K562 (cell line): ENCODE results near the gene YPEL3. TPM values are rescaled to one million over a fixed set of nuclear protein-coding genes. Genes with fewer than 3 reads are reported as not detected.
A peak's percentile ranks its signal among the peaks of the same experiment; 100 is the strongest.

ENCODE experiments used
- BRF2 ChIP-seq: IDR thresholded peaks from 3 replicates; pipeline ENCODE4 v1.6.1; 2011; ENCODE audit warnings: borderline replicate concordance, mild to moderate bottlenecking; ENCODE audit not compliant: insufficient read length, insufficient read depth
- HDAC2 ChIP-seq: fragments of 450-650 bp; IDR thresholded peaks from 2 replicates; pipeline ENCODE4 v1.6.1; 2016; ENCODE audit warnings: mild to moderate bottlenecking
- IRF9 ChIP-seq: fragments of 450-650 bp; IDR thresholded peaks from 2 replicates; pipeline ENCODE4 v1.6.1; 2016; ENCODE audit warnings: missing biosample characterization, missing genetic modification characterization
- KLF10 ChIP-seq: fragments of 250-450 bp; sonication (Bioruptor Pico); IDR thresholded peaks from 2 replicates; pipeline ENCODE4 v1.6.1; 2021; ENCODE audit warnings: matching md5 sums
- NCOA1 ChIP-seq: fragments of 450-650 bp; IDR thresholded peaks from 2 replicates; pipeline ENCODE4 v1.6.1; 2016; ENCODE audit warnings: low read depth
- NCOA4 ChIP-seq: fragments of 450-650 bp; IDR thresholded peaks from 2 replicates; pipeline ENCODE4 v1.6.1; 2018; ENCODE audit warnings: mild to moderate bottlenecking; ENCODE audit not compliant: partially characterized antibody
- NONO ChIP-seq, 2 experiments: fragments of 200-400 bp in 1 of 2; fragments of 450-650 bp in 1 of 2; formaldehyde crosslinking in 1 of 2; IDR thresholded peaks; 2 replicates each; pipeline ENCODE4 v1.6.1; 2017; ENCODE audit warnings: low read depth in 2 of 2, mild to moderate bottlenecking in 2 of 2, moderate library complexity in 2 of 2, low read length in 1 of 2
- POU5F1 ChIP-seq: fragments of 150-350 bp; IDR thresholded peaks from 2 replicates; pipeline ENCODE4 v1.6.1; 2014; ENCODE audit warnings: borderline replicate concordance, low read length, low read depth, mild to moderate bottlenecking; ENCODE audit not compliant: partially characterized antibody
- RB1 ChIP-seq: fragments of 450-650 bp; IDR thresholded peaks from 2 replicates; pipeline ENCODE4 v1.6.1; 2017; ENCODE audit warnings: low read depth, mild to moderate bottlenecking
- RBM39 ChIP-seq: fragments of 200-400 bp; formaldehyde crosslinking; optimal IDR thresholded peaks from 2 replicates; pipeline ENCODE3; 2018; ENCODE audit warnings: low read depth, low read length
- TFAP4 ChIP-seq: sonication (generic); formaldehyde crosslinking; IDR thresholded peaks from 2 replicates; pipeline ENCODE4 v1.8.0; 2022; ENCODE audit warnings: missing genetic modification reagents, mild to moderate bottlenecking, moderate library complexity, borderline replicate concordance
- THAP12 ChIP-seq: fragments of 250-450 bp; sonication (Bioruptor Pico); IDR thresholded peaks from 2 replicates; pipeline ENCODE4 v1.9.0; 2021; ENCODE audit warnings: mild to moderate bottlenecking, inconsistent platforms
- WHSC1 ChIP-seq: IDR thresholded peaks from one replicate; pipeline ENCODE4 v1.6.1; 2012; ENCODE audit warnings: low read length, control low read depth, inconsistent platforms
- ZBTB34 ChIP-seq: fragments of 250-450 bp; sonication (Bioruptor Pico); IDR thresholded peaks from 2 replicates; pipeline ENCODE4 v1.8.0; 2021; ENCODE audit warnings: mild to moderate bottlenecking, moderate library complexity
- ZC3H4 ChIP-seq: sonication (generic); formaldehyde crosslinking; IDR thresholded peaks from 2 replicates; pipeline ENCODE4 v1.9.0; 2021; ENCODE audit warnings: missing genetic modification reagents, borderline replicate concordance
- ZKSCAN8 ChIP-seq: fragments of 200-800 bp; sonication (Bioruptor generic); IDR thresholded peaks from 2 replicates; pipeline ENCODE4 v1.6.1; 2016; ENCODE audit warnings: missing genetic modification characterization, missing compliant biosample characterization
- ZNF384 ChIP-seq: IDR thresholded peaks from 2 replicates; pipeline ENCODE4 v1.6.1; 2012; ENCODE audit warnings: low read depth, low read length, improper control_type of control experiment
- ZNF444 ChIP-seq: fragments of 250-450 bp; sonication (Bioruptor Pico); IDR thresholded peaks from 2 replicates; pipeline ENCODE4 v1.4.0; 2020; ENCODE audit warnings: mild to moderate bottlenecking, moderate library complexity
- polyA plus RNA-seq, 8 experiments: library from polyadenylated mRNA; depleted of rRNA in 4 of 8; stranded (reverse) in 5 of 8; unstranded in 3 of 8; fragments of >200 nt; fragmentation: Nextera tagmentation in 2 of 8; fragmentation: Illumina TruSeq in 1 of 8; extraction: Ambion mirVana in 2 of 8; extraction: Trizol in 1 of 8; gene quantifications; 2 replicates each; pipeline versions ENCODE4 v1.2.1 to v1.2.3, GENCODE V29; 2011 to 2014; ENCODE audit warnings: inconsistent platforms in 1 of 8, missing spikeins in 1 of 8
- total RNA-seq, 7 experiments: library from RNA; depleted of rRNA in 6 of 7; stranded (reverse); fragments of >200 nt in 6 of 7; fragmentation: Illumina TruSeq in 2 of 7; extraction: Trizol in 2 of 7; gene quantifications; 2 replicates each; pipeline versions ENCODE4 v1.2.1 to v1.2.3, GENCODE V29; 2011 to 2021; ENCODE audit warnings: low replicate concordance in 1 of 7

Gene YPEL3
- total and polyA plus RNA-seq, 9 of the 15 experiments (the other 6 are each of a cell fraction or from before 2014, with no cell fraction given): 0.41 to 15.0 (median 2.9) TPM

- TF ChIP-seq BRF2: no peak
- TF ChIP-seq POU5F1: peak; percentile 40
- TF ChIP-seq ZKSCAN8 (CRISPR knock-in tag): no peak
- TF ChIP-seq ZBTB34 (CRISPR knock-in tag): no peak
- TF ChIP-seq HDAC2: peak; percentile 59
- no peak; the same call in none of the 2 replicates for TF ChIP-seq NCOA1
- TF ChIP-seq ZNF444 (CRISPR knock-in tag): no peak
- peak; percentile 76; the same call in 1 of the 2 replicates for TF ChIP-seq TFAP4 (CRISPR knock-in tag)
- TF ChIP-seq ZNF384: no peak
- TF ChIP-seq IRF9: no peak; the same call in 1 of the 2 replicates
- TF ChIP-seq NONO (IDR thresholded peaks at IDR 0.05; ENCODE audit: low read depth in 2 of 2, low read length in 1 of 2): peak; percentile 58 to 92; a peak in 3 of 4 replicates
- peak; percentile 36; the same call in 1 of the 2 replicates for TF ChIP-seq RB1
- no peak for TF ChIP-seq ZC3H4 (CRISPR knock-in tag)
- TF ChIP-seq RBM39: no peak
- TF ChIP-seq THAP12: peak; percentile 77; the same call in 1 of the 2 replicates
- no peak for TF ChIP-seq WHSC1
- TF ChIP-seq NCOA4: no peak
- TF ChIP-seq KLF10 (CRISPR knock-in tag): no peak
Measured at GRCh38 chr16:30065102-30065942, 30.7 kb downstream of the YPEL3 start, which contains the start of gene ALDOA (continued).
